ENCODE results near the gene NANP.
"Not testable (repeated sequence)": the region's sequence is repeated elsewhere in the genome, so short reads cannot be mapped to it uniquely, and the experiment has no call there.

The NANP gene

GRCh38 chr20:25605148-25605547, 18.7 kb downstream of the NANP start:
- no peak for DNase-seq

DNA sequence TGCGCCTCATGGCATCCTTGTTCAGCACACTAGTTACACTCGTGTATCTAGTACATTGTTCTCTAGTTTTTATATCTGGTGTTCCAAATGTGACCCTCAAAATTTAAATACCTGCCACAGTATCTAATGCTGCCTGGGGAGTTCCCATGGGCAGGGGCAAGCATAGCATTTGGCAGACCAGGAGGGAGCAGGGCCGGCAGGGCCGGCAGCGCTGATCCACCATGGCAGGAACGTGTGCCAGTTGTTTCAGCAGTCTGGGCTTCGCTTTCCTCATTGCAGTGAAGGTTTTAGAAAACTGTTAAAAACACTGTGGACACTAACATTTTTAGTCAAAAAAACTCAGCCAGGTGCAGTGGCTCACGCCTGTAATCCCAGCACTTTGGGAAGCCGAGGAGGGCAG, 19.2 kb downstream of the NANP start:
- DNase-seq, result no peak

DNA sequence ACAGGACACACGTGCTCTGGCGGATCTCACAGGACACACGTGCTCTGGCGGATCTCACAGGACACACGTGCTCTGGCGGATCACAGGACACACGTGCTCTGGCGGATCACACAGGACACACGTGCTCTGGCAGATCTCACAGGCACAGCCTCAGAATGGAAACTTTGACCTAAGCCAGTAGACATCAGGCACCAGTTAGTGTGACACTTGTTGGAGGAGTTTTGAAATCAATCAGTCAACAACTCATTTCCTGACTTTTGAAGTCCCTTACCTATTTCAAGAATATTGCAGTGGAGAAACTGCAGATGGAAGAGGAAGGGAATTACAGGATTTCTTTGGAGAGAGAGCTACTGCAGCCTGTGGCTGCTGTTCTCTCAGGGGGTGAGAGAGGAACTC, 20.9 kb downstream of the NANP start:
- DNase-seq, result not testable (repeated sequence)

- not testable (repeated sequence) for DNase-seq
These were observed 21.5 kb downstream of the NANP start for GRCh38 chr20:25602191-25602913.

- no peak for DNase-seq
These were observed 22.2 kb downstream of the NANP start for GRCh38 chr20:25601659-25602058.

DNA sequence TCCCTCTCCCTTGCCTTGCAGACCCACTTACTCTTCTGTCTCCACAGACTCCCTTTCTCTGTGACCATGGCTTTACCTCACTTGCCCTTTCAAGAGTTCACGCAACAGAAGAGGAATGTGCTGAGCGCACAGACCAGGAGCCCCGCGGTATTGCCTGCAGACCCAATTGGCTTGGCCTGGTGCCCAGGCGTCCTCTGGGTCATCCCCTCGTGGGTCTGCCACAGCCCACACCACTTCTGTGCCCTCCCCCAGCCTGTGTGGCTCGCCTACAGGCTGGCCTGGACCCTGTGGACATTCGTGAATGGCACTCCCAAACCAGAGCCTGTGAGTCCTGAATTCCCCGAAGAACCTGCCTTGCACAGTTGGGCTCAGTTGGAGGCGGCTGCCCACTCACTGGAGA, 23.2 kb downstream of the NANP start:
- DNase-seq, result no peak

GRCh38 chr20:25592135-25592852, 31.5 kb downstream of the NANP start:
- no peak for DNase-seq

- DNase-seq, result not testable (repeated sequence)
These were observed 33.0 kb downstream of the NANP start for GRCh38 chr20:25590778-25591177.

- DNase-seq, result no peak
These were observed 35.3 kb downstream of the NANP start for GRCh38 chr20:25588491-25588890.

GRCh38 chr20:25587536-25587935, 36.3 kb downstream of the NANP start:
- DNase-seq, result no peak

DNA sequence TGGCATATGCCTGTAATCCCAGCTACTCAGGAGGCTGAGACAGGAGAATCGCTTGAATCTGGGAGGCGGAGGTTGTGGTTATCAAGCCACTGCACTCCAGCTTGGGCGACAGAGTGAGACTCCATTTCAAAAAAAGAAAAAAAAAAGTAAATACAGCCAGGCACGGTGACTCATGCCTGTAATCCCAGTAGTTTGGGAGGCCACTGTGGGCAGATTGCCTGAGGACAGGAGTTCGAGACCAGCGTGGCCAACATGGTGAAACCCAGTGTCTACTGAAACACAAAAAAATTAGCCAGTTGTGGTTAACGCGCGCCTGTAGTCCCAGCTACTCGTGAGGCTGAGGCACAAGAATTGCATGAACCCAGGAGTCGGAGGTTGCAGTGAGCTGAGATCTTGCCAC, 36.9 kb downstream of the NANP start:
- DNase-seq, result no peak

DNA sequence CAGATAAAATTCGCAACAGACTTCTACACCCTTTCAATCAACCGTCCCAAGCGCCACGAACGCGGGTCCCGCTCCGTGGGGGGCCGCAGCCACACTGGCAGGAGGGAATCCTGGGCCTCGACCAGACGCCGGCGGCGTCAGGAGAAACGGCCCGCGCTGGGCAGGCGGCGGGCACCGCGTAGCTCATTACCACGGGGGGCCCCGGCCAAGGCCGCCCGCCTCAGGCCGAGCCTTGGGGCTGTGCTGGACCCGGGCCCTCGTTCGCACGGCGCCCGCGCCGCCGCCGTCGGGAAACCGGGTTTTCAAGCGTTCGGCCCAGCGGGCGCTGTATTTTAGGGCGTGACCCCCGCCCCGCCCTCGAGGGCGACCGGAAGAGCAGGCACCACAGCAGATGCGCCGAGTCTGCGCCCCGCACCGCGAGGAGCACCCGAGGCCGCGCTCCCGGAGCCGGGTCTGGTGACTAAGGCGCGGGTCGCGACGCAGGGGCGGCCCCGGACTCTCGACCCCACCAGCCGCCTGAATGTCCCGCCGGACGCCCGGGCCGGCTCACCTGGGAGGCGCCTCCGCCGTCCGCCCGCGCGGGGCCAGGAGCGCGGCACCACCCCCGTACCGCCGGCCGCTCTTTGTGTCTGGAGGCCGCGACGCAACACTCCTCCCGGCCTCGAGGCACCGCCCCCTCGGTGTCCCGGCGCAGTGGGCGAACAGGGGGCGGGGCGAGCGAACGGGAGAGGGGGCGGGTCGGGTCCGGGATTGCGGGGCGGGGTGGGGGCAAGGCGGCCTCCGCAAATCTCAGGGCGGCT, 38.7 kb downstream of the NANP start, which contains the start of gene NINL:
TSS of gene NINL (minus strand) at position 627 of the 800 bp plus-strand sequence. CDS start 58,944 bp downstream, outside the sequence.
- DNase-seq, result peak; percentile 57

DNA sequence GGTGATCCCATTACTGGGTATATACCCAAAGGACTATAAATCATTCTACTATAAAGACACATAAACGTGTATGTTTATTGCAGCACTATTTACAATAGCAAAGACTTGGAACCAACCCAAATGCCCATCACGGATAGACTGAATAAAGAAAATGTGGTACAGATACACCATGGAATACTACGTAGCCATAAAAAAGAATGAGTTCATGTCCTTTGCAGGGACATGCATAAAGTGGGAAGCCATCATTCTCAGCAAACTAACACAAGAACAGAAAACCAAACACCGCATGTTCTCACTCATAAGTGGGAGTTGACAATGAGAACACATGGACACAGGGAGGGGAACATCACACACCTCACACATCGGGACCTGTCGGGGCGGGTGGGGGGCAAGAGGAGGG, 40.2 kb downstream of the NANP start:
- DNase-seq, result not testable (repeated sequence)

DNA sequence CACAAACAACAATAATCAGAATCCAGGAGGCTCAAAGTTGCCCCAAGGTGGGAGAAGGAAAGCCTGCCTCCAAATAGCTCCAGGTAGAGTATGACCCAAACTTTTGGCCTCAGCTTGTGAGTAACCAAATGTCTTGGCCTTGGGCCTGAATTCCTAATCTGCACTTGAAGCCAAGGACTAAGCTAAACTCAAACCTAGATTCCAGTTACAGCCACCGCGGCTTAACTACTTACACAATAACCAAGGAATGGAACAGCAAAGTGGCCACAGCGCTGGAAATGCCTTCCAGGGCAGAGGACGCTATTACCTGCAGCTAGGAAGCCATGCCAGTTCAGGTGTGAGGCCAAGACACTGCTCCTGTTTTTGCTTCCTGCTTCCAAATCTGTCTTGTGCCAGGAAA, 43.1 kb downstream of the NANP start:
- DNase-seq, result no peak

DNA sequence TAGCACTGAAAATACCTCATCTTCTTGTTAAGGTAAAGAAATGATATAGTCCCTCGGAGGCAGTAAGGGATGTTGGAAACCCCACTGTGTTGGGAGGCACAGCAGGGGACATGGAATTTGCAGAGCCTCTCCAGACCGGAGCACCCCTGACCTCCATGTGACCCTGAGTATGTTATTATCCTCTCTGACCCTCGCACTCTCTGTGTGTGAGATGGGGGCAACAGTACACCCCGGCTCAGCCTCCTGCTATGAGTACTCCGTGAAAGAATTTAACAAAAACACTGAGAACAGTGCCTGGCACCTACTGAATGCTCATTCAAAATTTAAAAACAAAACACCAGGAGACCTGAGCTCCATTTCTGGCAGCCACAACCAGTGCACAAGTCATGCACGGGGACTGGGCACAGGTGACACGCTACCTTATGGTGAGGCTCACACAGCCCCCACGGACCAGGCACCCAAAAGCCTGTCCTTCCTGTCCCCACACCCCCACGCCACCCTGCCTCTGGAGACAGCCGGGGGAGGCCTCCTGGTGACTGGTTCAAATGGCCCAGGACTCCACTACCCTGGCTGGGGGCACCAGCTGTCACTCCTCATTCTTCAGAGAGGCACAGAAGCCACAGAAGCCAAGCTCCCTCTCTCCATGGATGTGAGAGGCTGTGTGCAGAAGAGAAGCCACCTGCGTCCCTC, 44.6 kb downstream of the NANP start:
- no peak for DNase-seq

- no peak for DNase-seq
These were observed 46.9 kb downstream of the NANP start for GRCh38 chr20:25576783-25577530.

GRCh38 chr20:25574411-25574810, 49.4 kb downstream of the NANP start:
- DNase-seq, result no peak

GRCh38 chr20:25573288-25574251, 50.2 kb downstream of the NANP start:
- DNase-seq, result no peak

DNA sequence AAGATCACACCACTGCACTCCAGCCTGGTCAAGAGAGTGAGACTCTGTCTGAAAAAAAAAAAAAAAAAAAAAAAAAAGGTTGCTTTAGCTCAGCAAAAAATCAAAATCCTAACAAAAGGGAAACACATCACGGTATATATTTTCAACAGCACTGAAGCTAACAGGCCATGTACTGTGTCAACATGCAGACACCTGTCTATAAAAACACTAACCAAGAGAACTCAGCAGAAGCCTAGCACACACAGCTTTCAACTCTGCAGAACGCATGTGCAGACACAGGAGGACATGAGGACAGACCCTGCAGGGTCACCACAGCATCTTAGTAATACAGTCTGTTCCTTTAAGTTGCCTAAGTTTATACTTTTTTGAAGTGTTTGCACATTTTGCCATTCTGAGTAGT, 52.0 kb downstream of the NANP start:
- DNase-seq, result no peak

DNA sequence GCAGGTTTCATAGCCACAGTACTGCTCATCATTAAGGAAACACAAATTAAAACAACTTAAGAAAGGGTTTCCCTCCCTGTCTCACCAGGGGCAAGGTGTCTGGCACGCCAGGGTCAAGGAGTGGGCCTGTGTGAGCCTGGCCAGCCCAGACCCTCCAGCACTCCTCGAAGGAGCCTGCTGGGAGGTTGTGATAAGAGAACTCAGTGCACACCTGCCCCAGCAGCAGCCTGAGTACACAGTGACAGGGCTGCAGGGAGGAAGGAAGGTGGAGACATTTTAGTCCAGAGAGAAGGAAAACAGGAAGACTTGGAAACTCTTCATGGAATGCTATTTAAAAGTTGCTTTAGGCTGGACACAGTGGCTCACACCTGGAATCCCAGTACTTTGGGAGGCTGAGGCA, 52.6 kb downstream of the NANP start:
- no peak for DNase-seq

DNA sequence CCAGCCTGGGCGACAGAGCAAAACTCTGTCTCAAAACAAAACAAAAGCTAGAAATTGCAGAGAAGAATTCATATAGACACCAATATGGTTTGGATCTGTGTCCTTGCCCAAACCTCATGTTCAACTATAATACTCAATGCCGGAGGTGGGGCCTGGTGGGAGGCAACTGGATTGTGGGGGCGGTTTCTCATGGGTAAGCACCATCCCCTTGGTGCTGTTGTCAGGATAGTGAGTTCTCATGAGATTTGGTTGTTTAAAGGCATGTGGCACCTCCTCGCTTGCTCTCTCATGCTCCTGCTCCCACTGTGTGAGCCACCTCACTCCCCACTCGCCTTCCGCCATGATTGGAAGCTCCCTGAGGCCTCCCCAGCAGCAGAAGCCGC, 53.7 kb downstream of the NANP start:
- no peak for DNase-seq

Measured in activated T-cell treated with anti-CD3 and anti-CD28 coated beads, Interleukin-2, amount 50 U/mL, for 1 hour (primary cell).